SK-N-SH (cell line): ENCODE results near the gene MED16. TPM values are rescaled to one million over a fixed set of nuclear protein-coding genes. Genes with fewer than 3 reads are reported as not detected.
A peak's percentile ranks its signal among the peaks of the same experiment; 100 is the strongest.
"Not testable (repeated sequence)": the region's sequence is repeated elsewhere in the genome, so short reads cannot be mapped to it uniquely, and the experiment has no call there.

ENCODE experiments used
- CTCF ChIA-PET: fragments of 300-600, 350-600 bp; formaldehyde crosslinking; extraction: SDS; loops from one replicate; lab custom pipeline; 2021; lab: Yijun Ruan, JAX
- POLR2A ChIA-PET: fragments of 350-600 bp; sonication (Branson Sonifier 250); formaldehyde crosslinking; extraction: SDS; loops from one replicate; lab custom pipeline; 2020; ENCODE audit warnings: antibody characterized with exemption, inconsistent platforms; lab: Yijun Ruan, JAX
- DNase-seq: peaks from one replicate; pipeline ENCODE4 v3.0.0; 2012
- H2AFZ ChIP-seq: fragments of 200-600 bp; sonication (generic); 2 replicates; pipeline ENCODE4 v1.8.1; 2016; ENCODE audit warnings: antibody characterized with exemption, mild to moderate bottlenecking, low read depth
- H3F3A ChIP-seq: fragments of 200-600 bp; sonication (generic); replicated peaks from 2 replicates; pipeline ENCODE3; 2016; ENCODE audit warnings: antibody characterized with exemption, mild to moderate bottlenecking; ENCODE audit not compliant: insufficient read depth
- H3K27ac ChIP-seq, 2 experiments: fragments of 200-500 bp in 1 of 2; fragments of 200-600 bp in 1 of 2; sonication (Bioruptor generic) in 1 of 2; sonication (generic), shearing (Covaris generic) in 1 of 2; 2 replicates each; pipeline versions ENCODE4 v1.5.1 to v1.6.1; 2014 to 2016; ENCODE audit warnings: low read depth in 2 of 2, inconsistent platforms in 1 of 2, low read length in 1 of 2, mild to moderate bottlenecking in 1 of 2, mixed read lengths in 1 of 2
- H3K27me3 ChIP-seq: fragments of 200-600 bp; sonication (generic), shearing (Covaris generic); 2 replicates; pipeline ENCODE4 v1.6.1; 2016; ENCODE audit warnings: mixed run types; ENCODE audit not compliant: insufficient read depth
- H3K36me3 ChIP-seq, 2 experiments: fragments of 200-500 bp in 1 of 2; fragments of 200-600 bp in 1 of 2; sonication (Bioruptor generic) in 1 of 2; sonication (generic) in 1 of 2; replicated peaks in 1 of 2; 2 replicates each; pipeline versions ENCODE3 to v1.5.1; 2014 to 2016; ENCODE audit warnings: low read length in 1 of 2, mild to moderate bottlenecking in 1 of 2; ENCODE audit not compliant: insufficient read depth in 2 of 2, control insufficient read depth in 1 of 2
- H3K4me1 ChIP-seq, 2 experiments: fragments of 200-500 bp in 1 of 2; fragments of 200-600 bp in 1 of 2; sonication (Bioruptor generic) in 1 of 2; sonication (generic), shearing (Covaris generic) in 1 of 2; 2 replicates each; pipeline versions ENCODE4 v1.5.1 to v1.6.1; 2014 to 2016; ENCODE audit warnings: low read depth in 1 of 2, low read length in 1 of 2, mixed run types in 1 of 2; ENCODE audit not compliant: insufficient read depth in 2 of 2, control insufficient read depth in 1 of 2
- H3K4me2 ChIP-seq: fragments of 200-600 bp; sonication (generic), shearing (Covaris generic); 2 replicates; pipeline ENCODE4 v1.6.1; 2017; ENCODE audit warnings: mixed run types
- H3K4me3 ChIP-seq, 2 experiments: fragments of 200-500 bp in 1 of 2; fragments of 200-600 bp in 1 of 2; sonication (Bioruptor generic) in 1 of 2; sonication (generic), shearing (Covaris generic) in 1 of 2; 2 replicates each; pipeline versions ENCODE4 v1.5.1 to v1.8.1; 2014 to 2016; ENCODE audit warnings: low read depth in 2 of 2, inconsistent platforms in 1 of 2, low read length in 1 of 2, mild to moderate bottlenecking in 1 of 2, mixed read lengths in 1 of 2, moderate library complexity in 1 of 2
- H3K79me2 ChIP-seq: fragments of 200-600 bp; sonication (generic); 2 replicates; pipeline ENCODE4 v1.8.1; 2017; ENCODE audit warnings: mild to moderate bottlenecking; ENCODE audit not compliant: insufficient read depth
- H3K9ac ChIP-seq: fragments of 200-600 bp; sonication (generic); 2 replicates; pipeline ENCODE4 v1.6.1; 2017; ENCODE audit warnings: mixed run types
- H3K9me2 ChIP-seq: fragments of 200-600 bp; sonication (generic); 2 replicates; pipeline ENCODE4 v1.6.1; 2017; ENCODE audit warnings: mixed run types
- H3K9me3 ChIP-seq: fragments of 200-600 bp; sonication (generic); 2 replicates; pipeline ENCODE4 v1.6.1; 2017; ENCODE audit warnings: mixed run types, mild to moderate bottlenecking, moderate library complexity
- H4K20me1 ChIP-seq: fragments of 200-600 bp; sonication (generic); 2 replicates; pipeline ENCODE4 v1.6.1; 2017; ENCODE audit warnings: mild to moderate bottlenecking, mixed run types; ENCODE audit not compliant: insufficient read depth
- CHD2 ChIP-seq: fragments of 150-350 bp; IDR thresholded peaks from 2 replicates; pipeline ENCODE4 v1.6.1; 2018; ENCODE audit warnings: low read length; ENCODE audit not compliant: partially characterized antibody
- EP300 ChIP-seq, 2 experiments: IDR thresholded peaks; 2 replicates each; pipeline versions ENCODE4 v1.4.0 to v1.6.1; 2012; ENCODE audit warnings: borderline replicate concordance in 1 of 2, low read depth in 1 of 2, low read length in 1 of 2
- FOXM1 ChIP-seq: IDR thresholded peaks from 2 replicates; pipeline ENCODE4 v1.4.0; 2012; ENCODE audit warnings: low read depth, mild to moderate bottlenecking
- GATA2 ChIP-seq: sonication (generic); formaldehyde crosslinking; IDR thresholded peaks from 2 replicates; pipeline ENCODE4 v1.5.0; 2020; ENCODE audit warnings: mild to moderate bottlenecking, missing genetic modification reagents
- IRF3 ChIP-seq: fragments of 150-350 bp; IDR thresholded peaks from 2 replicates; pipeline ENCODE4 v1.6.1; 2016; ENCODE audit warnings: mild to moderate bottlenecking, low read depth, low read length
- JUND ChIP-seq: IDR thresholded peaks from 2 replicates; pipeline ENCODE4 v1.4.0; 2012
- MAX ChIP-seq: IDR thresholded peaks from 2 replicates; pipeline ENCODE4 v1.4.0; 2012; ENCODE audit warnings: low read depth
- NRF1 ChIP-seq: IDR thresholded peaks from 2 replicates; pipeline ENCODE4 v1.6.1; 2012; ENCODE audit warnings: low read depth, mild to moderate bottlenecking, low read length
- POLR2AphosphoS5 ChIP-seq: IDR thresholded peaks from 2 replicates; pipeline ENCODE4 v1.6.1; 2012; ENCODE audit warnings: low read depth, low read length
- RCOR1 ChIP-seq: fragments of 150-350 bp; IDR thresholded peaks from 2 replicates; pipeline ENCODE4 v1.6.1; 2017; ENCODE audit warnings: antibody characterized with exemption, low read length
- RFX5 ChIP-seq: IDR thresholded peaks from 2 replicates; pipeline ENCODE4 v1.6.1; 2012; ENCODE audit warnings: mild to moderate bottlenecking, improper control_type of control experiment, low read length
- RXRA ChIP-seq: IDR thresholded peaks from 2 replicates; pipeline ENCODE4 v1.4.0; 2012; ENCODE audit warnings: low read depth, mild to moderate bottlenecking, borderline replicate concordance
- SIN3A ChIP-seq: IDR thresholded peaks from 2 replicates; pipeline ENCODE4 v1.6.1; 2012; ENCODE audit warnings: low read depth, mild to moderate bottlenecking, low read length, moderate library complexity, borderline replicate concordance
- TAF1 ChIP-seq: IDR thresholded peaks from 2 replicates; pipeline ENCODE4 v1.6.1; 2012; ENCODE audit warnings: low read depth, mild to moderate bottlenecking, low read length, moderate library complexity, borderline replicate concordance
- USF1 ChIP-seq: IDR thresholded peaks from 2 replicates; pipeline ENCODE4 v1.4.0; 2012; ENCODE audit warnings: low read depth, borderline replicate concordance
- YY1 ChIP-seq: IDR thresholded peaks from 2 replicates; pipeline ENCODE4 v1.4.0; 2012; ENCODE audit warnings: low read depth, mild to moderate bottlenecking
- ZBTB33 ChIP-seq: IDR thresholded peaks from 2 replicates; pipeline ENCODE4 v1.4.0; 2012; ENCODE audit warnings: low read depth, borderline replicate concordance
- WGBS: methylation state at CpG from one replicate; pipeline ENCODE4 v1.1.6; 2017; ENCODE audit warnings: low lambda C conversion rate; 5-methylcytosine and 5-hydroxymethylcytosine counted together
- polyA plus RNA-seq, 3 experiments: library from polyadenylated mRNA; depleted of rRNA; stranded (reverse); fragments of >200 nt; gene quantifications; 2 replicates each; pipeline ENCODE4 v1.2.3, GENCODE V29; 2012

Gene MED16
- polyA plus RNA-seq, 1 of the 3 experiments (the other 2 are of a cell fraction): 40.6 TPM

- no peak for TF ChIP-seq RCOR1
- TF ChIP-seq JUND: no peak
- TF ChIP-seq YY1: no peak
- TF ChIP-seq ZBTB33: no peak
- TF ChIP-seq USF1: no peak
Observed at GRCh38 chr19:821825-822503, 71.0 kb downstream of the MED16 start, which contains the start of gene PLPPR3 (continued).

GRCh38 chr19:821231-821824, 71.7 kb downstream of the MED16 start:
- Histone ChIP-seq H3K27ac (no peak overlapping the region; a peak in 1 of 4 replicates), H3F3A (peaks cover 3% of the 10 kb centered on the region), H3K36me3 (no peaks in the 10 kb centered on the region), H3K4me1 (no peaks in the 10 kb centered on the region; a peak in 1 of 4 replicates), H3K79me2 (no peaks in the 10 kb centered on the region), H3K4me2 (peak overlapping the region; percentile 67; the same call in 1 of the 2 replicates), H3K27me3 (no peaks in the 10 kb centered on the region), H2AFZ (no peak overlapping the region), H3K9me2 (no peaks in the 10 kb centered on the region), H3K9ac (no peak overlapping the region), H4K20me1 (no peaks in the 10 kb centered on the region), H3K4me3 (peak overlapping the region; percentile 41 to 45), H3K9me3 (no peaks in the 10 kb centered on the region)
- DNase-seq: peak; percentile 79
- 20% methylated on average over 10 of the region's 64 CpGs for WGBS
- ChIA-PET CTCF (no interaction called here), POLR2A (no interaction called here)
- TF ChIP-seq EP300 (IDR thresholded peaks at IDR 0.05; ENCODE audit: borderline replicate concordance in 1 of 2, low read depth in 1 of 2, low read length in 1 of 2) (no peak), RFX5 (no peak), POLR2AphosphoS5 (no peak), NRF1 (no peak), CHD2 (no peak), GATA2 (no peak), FOXM1 (no peak), USF1 (no peak), TAF1 (no peak), JUND (no peak), IRF3 (no peak), ZBTB33 (no peak), RXRA (no peak), SIN3A (no peak), MAX (no peak)

GRCh38 chr19:820212-820611, 72.8 kb downstream of the MED16 start:
- H3K27me3 ChIP-seq, H3K4me2 ChIP-seq, POLR2A ChIA-PET, H4K20me1 ChIP-seq, H3K79me2 ChIP-seq, H2AFZ ChIP-seq, DNase-seq, H3K9me3 ChIP-seq, H3K36me3 ChIP-seq, H3K9me2 ChIP-seq, H3K27ac ChIP-seq, H3F3A ChIP-seq, H3K4me3 ChIP-seq, H3K4me1 ChIP-seq, H3K9ac ChIP-seq, CTCF ChIA-PET: not testable (repeated sequence)
- 93% methylated on average over 5 of the region's 5 CpGs for WGBS
